ENCODE results near the gene ADRA2A. TPM values are rescaled to one million over a fixed set of nuclear protein-coding genes. Genes with fewer than 3 reads are reported as not detected.

Gene ADRA2A
- total RNA-seq, 4 donors from 2014 or later: 1.0 to 9.1 (median 3.5) TPM

GRCh38 chr10:111125102-111125501 lies 48.3 kb downstream of the ADRA2A start:
- no peak for TF ChIP-seq POLR2A (IDR thresholded peaks at IDR 0.05)
- no peak for TF ChIP-seq CTCF (IDR thresholded peaks at IDR 0.05)
- intact Hi-C loops (cut with DNase I): no loop called here
- Histone ChIP-seq H3K36me3 (no peaks in the 10 kb centered on the region), H3K27me3 (no peaks in the 10 kb centered on the region), H3K9me3 (no peaks in the 10 kb centered on the region), H3K4me3 (replicated peaks in 1 of 3) (no peak overlapping the region), H3K4me1 (no peaks in the 10 kb centered on the region), H3K27ac (no peak overlapping the region)
- 86 to 97% methylated on average over 2 of the region's 2 CpGs for WGBS, 2 donors
- no peak for DNase-seq

GRCh38 chr10:111126077-111126476 lies 49.2 kb downstream of the ADRA2A start:
- no peak for DNase-seq
- Histone ChIP-seq H3K4me3 (replicated peaks in 1 of 3) (no peak overlapping the region), H3K36me3 (no peaks in the 10 kb centered on the region), H3K4me1 (no peaks in the 10 kb centered on the region), H3K9me3 (no peaks in the 10 kb centered on the region), H3K27me3 (no peaks in the 10 kb centered on the region), H3K27ac (no peak overlapping the region)
- WGBS, 2 donors: 42 to 49% methylated on average over 2 of the region's 2 CpGs
- TF ChIP-seq POLR2A (IDR thresholded peaks at IDR 0.05): no peak
- TF ChIP-seq CTCF (IDR thresholded peaks at IDR 0.05): no peak
- intact Hi-C loops (cut with DNase I): no loop called here

GRCh38 chr10:111127081-111127848 lies 50.4 kb downstream of the ADRA2A start:
- Histone ChIP-seq H3K27ac (no peak overlapping the region), H3K4me1 (no peaks in the 10 kb centered on the region), H3K4me3 (replicated peaks in 1 of 3) (no peak overlapping the region), H3K27me3 (no peaks in the 10 kb centered on the region), H3K9me3 (no peaks in the 10 kb centered on the region), H3K36me3 (no peaks in the 10 kb centered on the region)
- DNase-seq: no peak
- intact Hi-C loops (cut with DNase I): no loop called here
- WGBS, 2 donors: 62 to 65% methylated on average over 4 to 5 of the region's 5 CpGs
- TF ChIP-seq CTCF (IDR thresholded peaks at IDR 0.05): no peak
- TF ChIP-seq POLR2A (IDR thresholded peaks at IDR 0.05): no peak

GRCh38 chr10:111128331-111129180 lies 51.7 kb downstream of the ADRA2A start:
- TF ChIP-seq POLR2A (IDR thresholded peaks at IDR 0.05): no peak
- no peak overlapping the region for H3K27ac ChIP-seq
- H3K4me1 ChIP-seq: no peaks in the 10 kb centered on the region
- no peaks in the 10 kb centered on the region for H3K27me3 ChIP-seq
- H3K9me3 ChIP-seq: no peaks in the 10 kb centered on the region
- no peak overlapping the region for H3K4me3 ChIP-seq (replicated peaks in 1 of 3)
- no peaks in the 10 kb centered on the region for H3K36me3 ChIP-seq
- intact Hi-C loops (cut with DNase I): no loop called here
- DNase-seq: no peak
- WGBS, 2 donors: 73 to 82% methylated on average over 14 to 15 of the region's 15 CpGs

- intact Hi-C loops (cut with DNase I): no loop called here
- no peaks in the 10 kb centered on the region for H3K27me3 ChIP-seq
- no peaks in the 10 kb centered on the region for H3K9me3 ChIP-seq
- TF ChIP-seq POLR2A (IDR thresholded peaks at IDR 0.05) (no peak), CTCF (IDR thresholded peaks at IDR 0.05) (no peak)
- no peak for DNase-seq
- no peak overlapping the region for H3K27ac ChIP-seq
- H3K4me3 ChIP-seq (replicated peaks in 1 of 3): no peak overlapping the region
- 40 to 48% methylated on average over 6 of the region's 6 CpGs for WGBS, 2 donors
- no peaks in the 10 kb centered on the region for H3K4me1 ChIP-seq
- no peaks in the 10 kb centered on the region for H3K36me3 ChIP-seq
Observed at GRCh38 chr10:111129363-111129762, 52.5 kb downstream of the ADRA2A start.
